ENCODE measurements around the gene ALPK3. TPM values are rescaled to one million over a fixed set of nuclear protein-coding genes. Genes with fewer than 3 reads are reported as not detected.
A peak's percentile ranks its signal among the peaks of the same experiment; 100 is the strongest.

Gene ALPK3
- total RNA-seq, 1 donor, result 0.36 TPM

DNA sequence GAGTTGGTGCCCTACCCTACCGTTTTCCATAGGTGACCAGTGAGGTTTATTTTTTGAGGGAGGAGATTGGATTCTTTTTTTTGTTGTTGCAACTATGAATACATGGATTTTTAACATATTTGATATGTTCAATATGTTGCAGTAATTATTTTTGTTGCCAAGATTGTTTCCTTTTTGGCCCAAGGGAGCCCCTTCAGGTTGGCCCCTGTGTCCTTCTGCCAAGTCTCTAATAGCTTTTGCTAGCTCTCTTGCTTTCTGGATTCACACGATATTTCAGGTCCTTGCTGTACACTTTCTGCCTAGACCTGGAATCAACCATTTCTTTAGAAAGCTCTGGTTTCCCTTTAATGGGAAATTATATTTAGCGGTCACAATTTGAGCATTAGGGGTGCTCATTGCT, 44.6 kb downstream of the ALPK3 start:
- Histone ChIP-seq H3K36me3 (ENCODE audit: insufficient read depth, low read length) (no peaks in the 10 kb centered on the region), H3K4me3 (ENCODE audit: insufficient read depth, low read length) (no peak overlapping the region), H3K27me3 (ENCODE audit: insufficient read depth, low read length) (no peaks in the 10 kb centered on the region), H4K20me1 (ENCODE audit: insufficient read depth, low read length) (no peaks in the 10 kb centered on the region), H3K9me3 (ENCODE audit: low read depth, low read length) (no peaks in the 10 kb centered on the region), H3K4me2 (ENCODE audit: insufficient read depth, low read length) (no peak overlapping the region), H3K79me2 (ENCODE audit: insufficient read depth, low read length) (no peaks in the 10 kb centered on the region), H2AFZ (ENCODE audit: low read length) (no peak overlapping the region), H3K27ac (ENCODE audit: low read depth, low read length) (no peak overlapping the region), H3K4me1 (ENCODE audit: insufficient read depth, low read length) (no peaks in the 10 kb centered on the region)
- TF ChIP-seq CTCF (IDR thresholded peaks at IDR 0.05; ENCODE audit: extremely low read depth, low read depth, low read length), result no peak
- no peak for DNase-seq (ENCODE audit: insufficient read length, low spot score, missing footprints)

DNA sequence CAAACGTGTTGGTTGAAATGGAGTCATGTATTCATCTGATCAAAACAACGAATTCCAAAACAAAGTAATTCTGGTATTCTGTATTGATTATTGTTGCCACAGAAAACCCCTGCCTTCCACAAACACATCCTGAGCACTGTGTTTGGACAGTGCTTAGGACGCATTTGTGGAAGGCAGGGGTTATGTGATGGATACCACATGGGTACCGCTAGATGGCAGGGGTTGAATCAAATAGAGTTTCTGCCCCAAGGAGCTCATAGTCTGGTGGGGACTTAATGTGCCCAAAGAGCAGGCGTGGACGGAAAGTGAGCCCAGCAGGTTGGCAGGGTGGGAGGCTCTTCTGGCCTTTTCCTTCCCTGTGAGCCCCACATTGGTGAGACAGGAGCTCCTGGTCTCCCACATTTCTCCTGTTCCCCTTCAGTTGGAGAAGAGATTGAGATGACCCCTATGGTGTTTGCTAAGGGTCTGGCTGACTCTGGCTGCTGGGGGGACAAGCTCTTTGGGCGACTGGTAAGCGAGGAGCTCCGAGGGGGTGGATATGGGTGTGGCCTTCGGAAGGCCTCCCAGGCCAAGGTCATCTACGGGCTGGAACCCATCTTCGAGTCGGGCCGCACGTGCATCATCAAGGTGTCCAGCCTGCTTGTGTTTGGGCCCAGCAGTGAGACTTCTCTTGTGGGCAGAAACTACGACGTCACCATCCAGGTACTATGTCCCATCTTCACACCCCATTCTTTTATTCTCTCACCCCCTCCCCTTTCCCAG, 45.2 kb downstream of the ALPK3 start:
- Histone ChIP-seq H3K27ac (ENCODE audit: low read depth, low read length) (no peak overlapping the region), H3K9me3 (ENCODE audit: low read depth, low read length) (no peaks in the 10 kb centered on the region), H3K4me3 (ENCODE audit: insufficient read depth, low read length) (no peak overlapping the region), H3K4me1 (ENCODE audit: insufficient read depth, low read length) (no peaks in the 10 kb centered on the region), H3K79me2 (ENCODE audit: insufficient read depth, low read length) (no peaks in the 10 kb centered on the region), H3K27me3 (ENCODE audit: insufficient read depth, low read length) (no peaks in the 10 kb centered on the region), H4K20me1 (ENCODE audit: insufficient read depth, low read length) (no peaks in the 10 kb centered on the region), H2AFZ (ENCODE audit: low read length) (no peak overlapping the region), H3K36me3 (ENCODE audit: insufficient read depth, low read length) (no peaks in the 10 kb centered on the region), H3K4me2 (ENCODE audit: insufficient read depth, low read length) (no peak overlapping the region)
- TF ChIP-seq CTCF (IDR thresholded peaks at IDR 0.05; ENCODE audit: extremely low read depth, low read depth, low read length), result no peak
- DNase-seq (ENCODE audit: insufficient read length, low spot score, missing footprints), result no peak

DNA sequence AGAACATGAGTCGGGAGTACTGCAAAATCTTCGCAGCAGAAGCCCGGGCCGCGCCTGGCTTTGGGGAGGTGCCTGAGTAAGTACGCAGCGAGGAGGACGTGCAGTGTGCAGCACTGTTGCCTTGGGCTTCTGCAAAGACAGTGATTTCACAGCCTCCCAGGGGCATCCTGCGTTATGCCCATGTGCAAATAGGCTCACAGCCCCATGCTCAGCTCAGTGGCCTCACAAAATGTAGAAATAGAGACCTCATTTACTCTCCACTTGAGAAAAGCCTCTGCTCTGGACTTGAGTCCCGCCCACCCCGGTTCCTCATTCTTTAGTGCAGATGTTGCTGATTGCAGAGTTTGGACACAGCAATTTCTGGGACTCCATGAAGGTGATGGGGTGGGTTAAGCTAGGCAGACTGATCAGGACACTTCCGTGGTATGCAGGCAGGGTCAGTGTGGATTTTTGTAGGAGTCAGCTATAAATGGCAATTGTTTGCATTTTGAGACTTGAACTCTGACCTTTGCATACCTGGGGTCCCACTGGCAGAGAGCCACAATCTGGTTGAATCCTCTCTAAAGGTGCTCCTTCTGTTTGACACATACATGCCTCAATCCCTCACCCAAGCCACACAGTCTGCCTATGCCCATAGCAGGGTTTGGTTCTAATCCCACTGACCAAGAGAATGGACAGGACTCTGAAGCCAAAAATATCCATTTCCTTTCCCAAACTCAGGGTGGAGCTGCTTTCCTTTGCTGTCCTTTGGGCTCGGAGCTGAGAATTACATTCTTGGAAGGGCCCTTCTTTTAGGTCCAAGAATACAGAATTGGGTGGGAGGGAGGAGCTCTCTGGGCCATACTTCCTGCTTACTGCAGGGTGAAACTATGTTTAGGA, 46.6 kb downstream of the ALPK3 start:
- peak; percentile 43 for TF ChIP-seq CTCF (IDR thresholded peaks at IDR 0.05; ENCODE audit: extremely low read depth, low read depth, low read length)
- no peak overlapping the region for H3K4me3 ChIP-seq (ENCODE audit: insufficient read depth, low read length)
- H3K4me2 ChIP-seq (ENCODE audit: insufficient read depth, low read length), result no peak overlapping the region
- H3K9me3 ChIP-seq (ENCODE audit: low read depth, low read length), result no peaks in the 10 kb centered on the region
- no peaks in the 10 kb centered on the region for H3K4me1 ChIP-seq (ENCODE audit: insufficient read depth, low read length)
- DNase-seq (ENCODE audit: insufficient read length, low spot score, missing footprints), result peak; percentile 93
- H3K79me2 ChIP-seq (ENCODE audit: insufficient read depth, low read length), result no peaks in the 10 kb centered on the region
- no peak overlapping the region for H2AFZ ChIP-seq (ENCODE audit: low read length)
- H4K20me1 ChIP-seq (ENCODE audit: insufficient read depth, low read length), result no peaks in the 10 kb centered on the region
- H3K27me3 ChIP-seq (ENCODE audit: insufficient read depth, low read length), result no peaks in the 10 kb centered on the region
- H3K36me3 ChIP-seq (ENCODE audit: insufficient read depth, low read length), result no peaks in the 10 kb centered on the region
- H3K27ac ChIP-seq (ENCODE audit: low read depth, low read length), result no peak overlapping the region

- Histone ChIP-seq H4K20me1 (ENCODE audit: insufficient read depth, low read length) (no peaks in the 10 kb centered on the region), H3K4me2 (ENCODE audit: insufficient read depth, low read length) (no peak overlapping the region), H3K9me3 (ENCODE audit: low read depth, low read length) (no peaks in the 10 kb centered on the region), H3K27me3 (ENCODE audit: insufficient read depth, low read length) (no peaks in the 10 kb centered on the region), H3K79me2 (ENCODE audit: insufficient read depth, low read length) (no peaks in the 10 kb centered on the region), H3K4me3 (ENCODE audit: insufficient read depth, low read length) (no peak overlapping the region), H3K27ac (ENCODE audit: low read depth, low read length) (no peak overlapping the region), H3K4me1 (ENCODE audit: insufficient read depth, low read length) (no peaks in the 10 kb centered on the region), H3K36me3 (ENCODE audit: insufficient read depth, low read length) (no peaks in the 10 kb centered on the region), H2AFZ (ENCODE audit: low read length) (no peak overlapping the region)
- DNase-seq (ENCODE audit: insufficient read length, low spot score, missing footprints), result no peak
- TF ChIP-seq CTCF (IDR thresholded peaks at IDR 0.05; ENCODE audit: extremely low read depth, low read depth, low read length), result no peak
Observed at GRCh38 chr15:84864444-84864795, 47.3 kb downstream of the ALPK3 start.
